ENCODE results near the gene C19orf67.

Gene C19orf67

DNA sequence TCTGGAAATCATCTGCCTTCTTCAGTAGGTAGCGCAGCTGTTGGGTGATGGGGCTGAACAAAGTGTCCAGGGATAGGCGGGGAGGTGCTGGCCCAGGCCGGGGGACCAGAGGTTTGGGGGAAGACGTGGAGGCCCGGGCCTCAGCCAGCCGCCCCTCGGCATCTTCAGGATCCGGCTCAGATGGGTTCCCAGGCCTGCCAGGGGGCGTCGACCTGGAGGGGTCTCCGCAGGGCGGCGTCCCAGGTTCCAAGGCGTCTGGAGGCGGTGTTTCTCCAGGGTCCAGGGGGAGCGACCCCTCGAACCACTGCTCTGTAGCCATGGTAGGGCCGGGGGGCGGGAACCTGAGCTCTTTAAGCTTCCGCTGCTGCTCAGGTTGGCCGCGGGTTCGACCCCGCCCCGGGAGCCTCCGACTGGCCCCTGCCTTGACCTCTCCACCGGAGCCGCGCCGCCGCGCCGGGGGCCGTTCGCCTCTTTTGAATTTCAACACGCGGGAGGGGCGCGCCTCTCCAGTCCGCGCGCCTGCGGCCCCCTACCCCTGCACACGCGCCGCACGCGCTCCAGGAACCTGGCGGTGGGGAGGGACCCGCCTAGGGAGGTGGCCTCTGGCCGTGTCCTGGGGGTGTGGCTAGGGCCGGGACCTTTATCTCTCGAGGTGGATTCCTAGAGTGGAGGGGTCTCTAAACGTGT is at the start of gene C19orf67:
C19orf67 (minus strand) TSS at position 475 of the 687 bp plus-strand sequence; CDS start at position 319, 156 bp downstream.
- DNase-seq: no peak

DNA sequence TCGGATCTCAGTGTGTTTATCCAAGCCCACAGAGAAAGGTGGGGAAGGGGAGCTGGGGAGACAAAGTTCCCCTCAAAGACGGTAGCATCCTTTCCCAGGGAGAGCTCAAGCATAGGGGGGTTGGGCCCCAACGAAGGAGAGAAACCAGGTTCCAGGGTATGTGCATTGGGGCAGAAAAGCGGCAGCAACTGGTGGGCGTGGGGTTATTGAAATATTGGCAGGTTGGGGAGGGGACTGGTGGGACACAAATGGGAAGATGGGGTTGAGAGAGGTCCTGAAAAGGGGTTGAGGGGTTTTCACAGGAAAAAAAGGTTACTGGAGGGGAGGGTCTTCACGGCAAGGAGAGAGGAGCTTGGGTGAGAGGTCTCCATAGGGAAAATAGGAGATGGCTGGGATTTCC is 49.8 kb upstream of the C19orf67 start:
- DNase-seq: no peak

DNA sequence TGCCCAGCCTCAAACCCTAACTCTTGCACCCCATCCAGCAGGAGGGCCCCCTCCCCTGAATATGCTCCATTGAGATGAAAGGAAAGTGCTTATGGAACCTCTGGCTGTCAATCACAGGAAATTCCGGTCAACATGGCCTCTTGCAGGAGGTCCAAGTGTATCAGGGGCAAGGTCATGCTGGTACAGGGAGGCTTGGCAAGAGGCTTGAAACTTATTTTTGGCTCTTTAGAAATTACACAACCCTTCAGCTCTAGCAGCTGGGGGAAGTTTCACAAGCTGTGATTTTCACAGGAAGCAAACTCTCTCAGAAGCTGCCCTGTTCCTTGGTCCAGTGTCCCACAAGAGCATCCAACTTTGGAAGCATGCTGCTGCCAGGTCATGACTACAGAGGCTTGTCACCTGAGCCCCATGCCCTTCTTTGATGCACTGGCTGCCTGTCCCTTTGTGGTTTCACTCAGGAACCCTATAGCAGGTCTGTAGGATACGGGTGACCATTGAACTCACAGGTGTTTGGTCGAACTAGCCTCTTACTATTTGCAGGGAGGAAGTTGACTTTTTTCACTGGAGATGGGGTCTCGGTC is 42.4 kb upstream of the C19orf67 start:
- DNase-seq: no peak

DNA sequence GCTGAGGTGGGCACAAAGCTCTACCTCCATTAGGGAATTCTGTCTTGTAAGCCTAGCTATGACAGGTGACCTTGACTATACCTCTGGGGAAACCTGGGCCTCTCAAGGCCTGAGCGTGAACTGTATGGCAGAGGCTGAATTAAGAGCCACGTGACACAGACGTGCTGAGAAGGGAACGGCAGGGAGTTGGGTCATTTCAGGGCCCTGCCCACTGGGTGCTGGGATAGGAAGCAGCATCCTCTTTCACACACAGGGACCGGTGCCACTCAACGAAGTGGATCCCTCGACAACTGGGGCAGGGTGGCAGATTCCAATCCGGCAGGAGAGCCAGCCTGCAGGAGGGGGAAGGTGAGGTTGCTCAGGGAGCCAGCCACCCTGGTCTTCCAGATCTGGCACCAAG is 41.6 kb upstream of the C19orf67 start:
- no peak for DNase-seq

DNA sequence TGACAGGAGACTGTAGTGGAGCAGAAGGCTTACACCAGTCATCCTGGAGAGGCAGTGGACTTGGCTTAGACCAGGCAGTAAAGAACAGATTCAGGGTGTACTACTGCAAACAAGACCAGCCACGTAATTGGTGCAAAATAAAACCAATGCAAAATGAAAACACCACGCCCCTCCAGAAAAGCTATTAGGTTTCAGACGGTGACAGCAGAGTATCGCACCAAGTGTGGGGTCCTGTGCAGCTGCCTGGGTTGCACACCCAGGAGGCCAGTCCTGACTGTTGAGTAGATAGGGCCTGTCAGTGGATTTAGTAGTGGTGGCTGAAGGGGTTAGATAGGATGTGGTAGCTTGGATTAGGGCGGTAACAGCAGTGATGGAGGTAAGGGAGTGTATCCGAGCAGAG is 37.3 kb upstream of the C19orf67 start:
- no peak for DNase-seq

DNA sequence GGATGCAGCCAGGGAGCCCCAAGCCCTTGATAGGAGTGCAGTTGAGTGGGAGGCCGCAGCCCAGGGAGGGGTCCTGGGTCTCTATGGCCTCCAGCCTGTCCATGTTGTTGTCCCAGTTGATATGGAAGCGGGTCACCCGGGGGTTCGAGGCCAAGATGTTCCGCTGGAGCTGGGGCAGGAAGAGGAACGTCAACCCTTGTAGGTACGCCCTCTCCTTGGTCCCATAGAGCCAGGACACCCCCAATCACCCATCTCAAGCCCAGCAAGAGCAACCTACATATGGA is 34.9 kb upstream of the C19orf67 start:
- no peak for DNase-seq

DNA sequence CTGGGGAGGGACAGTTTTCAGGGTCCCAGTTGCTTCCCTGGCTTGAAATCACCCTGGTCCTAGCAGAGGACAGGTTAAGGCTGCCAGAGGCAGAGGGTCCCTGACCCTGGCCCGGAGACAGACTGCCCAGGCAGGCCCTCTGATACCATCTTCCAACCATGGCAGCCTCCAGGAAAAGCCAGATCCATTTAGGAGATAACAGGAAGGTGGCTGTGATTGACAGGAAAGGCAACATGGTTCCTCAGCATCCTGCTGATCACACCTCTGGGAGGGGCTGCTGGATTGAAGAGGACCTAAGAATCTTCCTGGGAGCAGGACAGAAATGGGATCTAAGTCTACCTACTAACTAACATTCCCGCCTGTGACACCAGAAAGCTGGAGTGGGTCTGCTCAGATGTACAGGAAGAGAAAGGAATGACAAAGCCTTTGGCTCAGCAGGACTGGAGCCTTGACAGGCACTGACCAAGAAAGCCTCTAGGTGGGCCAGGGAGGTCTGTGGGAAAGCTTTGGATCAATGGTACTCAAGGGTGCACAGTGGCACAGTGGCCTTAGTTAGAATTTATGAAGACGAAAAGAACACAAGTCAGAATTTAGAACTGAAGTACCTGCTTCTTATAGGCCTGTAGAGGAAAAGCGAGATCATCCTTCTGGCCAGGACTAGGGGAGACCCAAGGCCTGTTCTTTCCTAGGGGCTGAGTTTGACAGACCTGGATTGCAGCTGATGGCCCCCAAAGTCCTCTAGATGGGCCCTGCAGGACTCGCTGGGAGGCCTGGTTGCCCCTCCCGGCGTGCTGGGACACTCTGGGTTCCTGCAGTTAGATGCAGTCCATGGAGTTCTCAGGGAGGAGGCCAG is 34.3 kb upstream of the C19orf67 start:
- DNase-seq: no peak

DNA sequence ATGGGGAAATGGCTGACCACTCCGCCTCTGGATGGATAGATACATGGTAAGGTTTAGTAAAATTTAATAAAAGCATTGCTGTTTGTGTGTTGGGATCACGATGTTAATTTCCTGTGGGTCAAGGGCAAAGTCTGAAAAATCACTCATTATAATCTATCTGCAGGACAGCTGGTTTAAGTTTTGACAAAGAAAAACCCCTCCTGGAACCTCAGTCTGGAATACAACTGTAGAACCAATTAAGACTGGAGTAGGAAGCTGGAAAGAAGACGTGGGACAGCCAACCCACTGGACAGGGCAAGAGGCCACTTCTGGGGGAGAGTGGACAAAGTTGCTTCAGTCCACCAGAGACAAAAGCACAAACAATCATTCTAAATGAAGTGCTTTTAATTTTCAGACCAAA is 33.6 kb upstream of the C19orf67 start:
- DNase-seq: no peak

DNA sequence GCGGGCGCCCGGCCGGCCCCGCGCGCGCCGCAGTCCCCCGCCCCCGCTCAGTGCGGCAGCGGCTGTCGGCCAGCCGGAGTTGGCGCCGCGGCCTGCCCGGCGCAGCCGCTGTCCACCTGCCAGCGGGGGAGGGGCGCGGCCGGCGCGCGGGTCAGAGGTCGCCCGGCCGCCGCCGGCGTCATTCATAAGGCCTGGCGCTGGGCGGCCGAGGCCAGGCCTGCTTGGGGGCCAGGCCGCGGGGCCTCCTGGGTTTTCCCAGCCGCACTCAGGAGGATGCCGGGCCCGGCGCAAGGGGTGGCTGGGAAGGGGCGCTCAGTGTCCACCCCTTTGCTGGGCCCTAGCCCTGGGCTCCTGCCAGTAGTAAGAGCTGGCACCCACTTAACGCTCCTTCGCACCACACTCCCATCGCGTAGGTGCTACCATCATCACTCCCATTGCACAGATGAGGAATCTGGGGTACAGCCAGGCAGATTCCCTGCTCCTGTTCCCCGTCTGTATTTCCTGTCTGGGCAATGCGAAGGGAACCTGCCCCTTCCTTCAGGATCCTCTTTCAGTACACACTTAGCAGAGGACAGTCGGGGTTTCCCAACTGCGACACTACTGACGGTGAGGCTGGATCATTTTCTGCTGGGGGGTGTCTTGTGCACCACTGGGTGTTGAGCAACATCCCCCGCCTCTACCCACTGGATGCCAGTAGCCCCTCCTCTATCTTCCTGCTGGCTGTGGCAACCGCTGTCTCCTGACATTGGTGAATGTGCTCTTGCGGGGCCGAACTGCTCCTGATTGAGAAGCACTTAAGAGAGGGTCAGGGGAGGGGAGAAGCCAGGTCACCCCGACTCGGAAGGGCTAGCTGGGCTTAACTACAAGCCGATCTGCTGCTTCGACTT is 32.8 kb upstream of the C19orf67 start:
- DNase-seq: peak; percentile 60

DNA sequence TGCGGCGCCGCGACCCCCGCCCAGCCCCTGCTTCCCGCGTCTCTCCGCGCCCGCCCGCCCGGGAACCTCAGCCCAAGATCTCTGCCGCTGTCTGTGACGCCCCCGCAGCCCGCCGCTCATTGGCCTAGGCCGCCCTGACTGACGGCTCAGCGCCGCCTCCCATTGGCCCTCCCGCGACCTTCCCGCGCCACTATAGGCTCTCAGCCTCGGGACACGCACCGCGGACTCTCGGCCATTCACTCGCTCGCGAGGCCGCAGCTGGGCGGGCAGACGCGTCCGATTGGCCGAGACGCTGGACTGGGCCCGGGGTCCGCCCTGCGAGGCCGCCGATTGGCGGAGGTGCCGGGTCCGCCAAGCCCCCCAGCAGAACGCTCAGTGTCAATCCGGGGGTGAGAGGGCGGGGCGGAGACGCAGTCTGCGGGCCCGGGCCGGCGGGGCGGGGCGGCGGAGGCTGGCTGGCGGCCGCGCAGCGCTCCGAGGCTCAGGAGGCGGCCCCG is 32.1 kb upstream of the C19orf67 start, which contains the start of gene PRKACA:
PRKACA (minus strand) TSS at position 95 of the 497 bp plus-strand sequence. CDS start 215 bp downstream, outside the sequence.
- DNase-seq: peak; percentile 99

DNA sequence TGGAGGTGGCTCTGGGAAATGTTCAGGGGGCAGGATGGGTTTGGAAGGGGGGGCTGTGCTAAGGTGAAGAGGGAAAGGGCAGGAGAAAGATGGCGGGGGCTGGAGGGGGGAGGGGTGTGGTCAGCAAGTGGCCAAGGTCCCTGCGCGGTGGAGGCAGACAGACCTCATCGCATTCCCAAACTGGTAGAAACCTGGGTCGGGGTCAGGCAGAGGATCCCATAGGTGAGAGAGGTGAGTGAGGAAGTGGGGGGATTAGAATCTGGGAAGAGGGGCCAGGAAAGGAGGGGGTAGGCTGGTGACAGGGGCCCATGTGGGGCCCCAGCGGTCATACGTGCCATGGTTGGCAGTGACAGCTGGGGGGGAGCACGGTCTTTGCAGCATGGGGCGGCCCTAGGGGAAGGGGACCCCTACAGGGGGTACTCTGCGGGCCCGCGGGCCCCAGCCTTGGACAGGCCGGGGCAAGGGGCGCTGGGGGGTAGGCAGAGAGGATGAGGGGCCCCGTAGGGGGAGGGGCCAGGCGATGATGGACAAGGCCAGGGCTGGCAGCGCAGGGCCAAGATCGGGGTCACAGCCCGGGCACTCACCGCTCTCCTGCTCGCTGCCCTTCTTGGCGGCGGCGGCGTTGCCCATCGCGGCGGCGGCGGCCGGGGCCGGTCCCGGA is 31.5 kb upstream of the C19orf67 start:
- DNase-seq: peak; percentile 12

DNA sequence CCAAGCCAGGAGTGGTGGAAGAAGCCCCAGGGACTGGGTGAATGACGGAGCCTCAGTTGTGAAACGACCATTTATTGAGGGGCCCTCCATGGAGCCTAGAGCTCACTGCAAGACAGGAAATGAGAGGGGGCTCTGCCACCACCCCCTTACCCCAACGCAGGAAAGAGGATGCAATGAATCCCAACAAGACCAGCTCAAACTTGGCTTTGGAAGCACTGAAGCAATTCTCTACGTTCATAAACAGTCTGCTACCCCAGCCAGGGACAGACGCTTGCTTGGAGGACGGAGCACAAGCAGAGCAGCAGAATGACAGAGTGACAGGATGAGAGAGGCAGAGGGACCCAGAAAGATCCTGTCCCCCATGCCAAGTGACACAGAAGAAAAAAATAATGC is 30.9 kb upstream of the C19orf67 start:
- DNase-seq: no peak

DNA sequence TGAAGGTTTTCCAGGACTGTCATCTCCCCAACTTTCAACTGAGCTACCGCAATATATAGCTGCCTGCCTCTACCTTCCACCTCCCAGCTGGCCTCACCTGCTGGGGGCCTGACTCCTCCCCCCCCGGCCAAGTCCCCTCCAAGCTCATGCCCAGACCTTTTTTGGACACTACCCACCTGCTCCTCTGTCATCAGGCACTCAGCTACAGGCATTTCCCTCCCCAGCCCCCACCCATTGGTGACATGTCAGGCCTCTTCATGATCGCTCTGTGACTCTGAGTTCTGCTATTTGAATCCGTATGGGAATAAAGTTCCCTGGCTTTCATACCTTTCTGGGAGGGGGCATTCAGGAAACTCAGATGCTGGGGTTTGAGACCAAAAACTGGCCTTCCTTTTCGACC is 30.2 kb upstream of the C19orf67 start:
- DNase-seq: no peak

DNA sequence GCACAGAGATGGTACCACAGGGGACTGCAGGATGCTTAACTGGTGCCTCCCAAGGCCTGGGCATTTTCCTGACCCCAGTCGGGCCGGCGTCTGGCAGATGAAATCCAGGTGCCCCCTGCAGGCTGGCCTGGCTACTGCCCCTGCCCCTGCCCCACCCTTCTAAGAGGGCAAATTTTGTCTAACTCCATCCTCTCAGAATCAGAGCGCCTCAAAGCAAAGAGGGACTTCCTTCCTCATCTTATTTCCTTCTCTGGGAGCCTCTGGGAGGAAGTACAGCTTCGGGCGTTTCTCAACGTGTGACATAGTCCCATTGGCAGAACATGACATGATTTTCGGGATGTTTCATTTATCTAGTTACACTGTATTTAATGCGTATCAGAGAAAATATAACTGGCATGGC is 29.3 kb upstream of the C19orf67 start:
- peak; percentile 65 for DNase-seq

DNA sequence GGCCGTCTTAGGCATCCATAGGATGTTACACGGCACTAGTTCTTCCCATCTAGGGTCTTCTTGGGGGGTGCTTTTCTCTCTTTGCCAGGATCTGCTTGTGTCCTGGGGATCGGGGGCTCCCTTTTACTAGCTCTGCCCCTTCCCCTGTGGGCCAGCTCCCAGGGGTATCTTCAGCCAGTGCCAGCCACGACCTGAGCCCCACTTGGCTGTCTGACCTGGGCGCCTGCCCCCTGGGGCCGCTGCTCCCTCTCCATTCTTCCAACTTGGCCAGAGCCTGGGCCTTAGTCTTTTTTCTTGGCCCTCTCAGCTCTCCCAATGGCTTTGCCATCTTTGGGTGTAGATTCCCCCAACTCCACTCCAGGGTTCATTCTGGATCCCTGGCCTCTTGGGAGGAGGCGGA is 28.9 kb upstream of the C19orf67 start:
- no peak for DNase-seq

DNA sequence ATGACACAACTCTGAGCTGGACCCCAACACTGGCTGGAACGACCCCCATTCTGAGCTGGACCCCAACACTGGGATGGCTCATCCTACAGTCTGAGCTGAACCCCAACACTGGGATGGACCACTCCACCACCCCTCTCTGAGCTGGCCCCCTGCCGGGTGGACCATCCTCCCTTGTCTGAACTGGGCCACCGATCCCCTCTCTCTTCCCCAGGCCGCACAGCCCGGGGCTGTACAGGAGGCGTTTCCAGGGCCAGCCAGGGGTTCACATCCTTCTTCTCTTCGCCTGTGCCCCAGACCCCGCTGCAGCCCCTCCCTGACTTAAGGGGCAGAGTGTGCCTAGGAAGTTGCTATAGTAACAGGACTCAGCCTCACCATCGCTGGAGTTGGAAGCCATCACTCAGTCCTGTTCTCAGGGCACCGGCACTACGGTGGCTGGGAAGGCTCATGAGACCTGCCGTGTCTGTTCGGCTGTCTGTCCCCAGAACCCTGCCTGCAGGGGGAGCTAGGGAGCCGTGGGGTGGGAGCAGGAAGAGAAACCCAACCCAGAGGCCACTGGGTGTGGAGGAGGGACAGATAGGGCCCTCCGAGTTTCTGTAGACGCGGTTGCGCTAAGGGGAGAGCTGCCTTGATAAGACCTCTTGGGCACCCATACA is 28.3 kb upstream of the C19orf67 start:
- peak; percentile 51 for DNase-seq

DNA sequence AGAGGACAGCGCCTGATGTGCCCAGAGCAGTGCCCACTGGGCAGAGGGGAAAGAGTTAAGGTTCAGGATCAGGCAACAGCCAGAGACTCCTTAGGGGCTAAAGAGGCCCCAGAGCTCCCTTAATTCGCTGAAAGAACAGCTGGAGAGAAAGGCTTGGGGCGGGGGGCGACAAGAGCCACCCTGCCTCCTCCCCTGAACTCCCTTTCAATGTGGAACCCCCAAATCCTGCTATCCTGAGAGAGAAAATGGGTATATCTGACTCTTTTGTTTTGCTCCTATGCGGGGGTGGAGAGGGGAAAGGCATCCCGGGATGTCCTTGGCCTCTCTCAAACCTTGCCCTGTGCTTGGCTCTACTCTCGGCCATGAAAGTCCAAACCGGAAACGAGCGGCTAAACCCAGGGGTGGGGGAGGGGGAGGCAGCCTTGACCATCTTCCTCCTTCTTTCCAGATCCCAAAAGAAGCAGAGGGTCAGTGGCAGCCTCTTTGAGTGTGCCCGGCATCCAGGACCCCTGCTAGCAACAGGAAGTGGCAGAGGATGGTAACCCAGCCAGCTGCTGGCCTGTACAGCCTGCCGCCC is 27.3 kb upstream of the C19orf67 start:
- DNase-seq: no peak

DNA sequence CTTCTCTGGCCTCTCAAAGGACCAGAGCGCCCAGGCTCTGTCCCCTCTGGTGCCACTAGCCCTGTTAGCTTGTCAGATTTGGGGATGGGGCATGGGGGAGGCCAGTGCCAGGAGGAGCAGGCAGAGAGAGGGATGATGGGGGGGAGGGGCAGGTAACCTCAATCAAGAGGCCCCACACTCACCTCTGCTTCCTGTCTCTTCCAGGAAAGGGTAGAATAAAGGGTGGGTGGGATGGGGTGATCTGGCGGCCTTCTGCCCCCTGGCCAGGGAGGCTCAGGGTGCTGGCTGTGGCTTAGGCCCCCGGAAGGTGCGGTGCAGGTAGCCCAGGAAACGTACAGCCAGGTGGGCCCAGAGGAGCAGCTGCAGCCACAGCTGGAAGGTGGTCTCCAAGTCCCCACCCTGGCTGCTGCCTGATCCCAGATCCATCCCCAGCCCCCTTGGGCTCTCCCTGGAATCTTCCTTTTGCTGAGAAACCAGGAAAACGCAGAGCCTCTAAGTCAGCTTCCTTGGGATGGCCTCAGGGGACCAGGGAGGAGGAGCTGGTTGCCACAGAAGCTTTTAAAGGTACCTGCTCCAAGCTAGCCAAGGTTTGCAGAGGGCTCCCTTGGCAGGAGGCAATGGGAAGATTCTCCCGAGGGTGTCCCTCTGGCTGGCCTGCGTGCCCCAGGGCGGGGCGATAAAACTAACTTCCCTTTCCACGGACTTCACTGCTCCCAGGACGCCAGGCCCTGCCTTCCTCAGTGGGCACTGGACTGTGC is 26.6 kb upstream of the C19orf67 start:
- DNase-seq: no peak

DNA sequence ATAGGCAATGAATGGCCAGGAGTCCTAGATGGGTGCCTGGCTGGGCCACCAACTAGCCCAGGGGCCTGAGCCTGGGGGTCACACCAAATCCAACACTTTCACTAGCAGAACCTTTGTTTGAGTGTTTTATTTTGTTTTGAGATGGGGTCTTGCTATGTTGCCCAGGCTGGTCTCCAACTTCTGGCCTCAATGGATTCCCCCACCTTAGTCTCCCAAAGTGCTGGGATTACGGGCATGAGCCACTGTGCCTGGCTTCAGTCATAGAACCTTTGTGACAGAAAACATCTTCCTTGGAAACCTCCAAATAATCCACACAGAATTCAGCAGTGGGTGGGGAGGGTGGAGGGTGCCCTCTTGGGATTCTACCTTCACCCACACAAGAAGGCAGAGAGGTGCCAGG is 25.9 kb upstream of the C19orf67 start:
- no peak for DNase-seq

DNA sequence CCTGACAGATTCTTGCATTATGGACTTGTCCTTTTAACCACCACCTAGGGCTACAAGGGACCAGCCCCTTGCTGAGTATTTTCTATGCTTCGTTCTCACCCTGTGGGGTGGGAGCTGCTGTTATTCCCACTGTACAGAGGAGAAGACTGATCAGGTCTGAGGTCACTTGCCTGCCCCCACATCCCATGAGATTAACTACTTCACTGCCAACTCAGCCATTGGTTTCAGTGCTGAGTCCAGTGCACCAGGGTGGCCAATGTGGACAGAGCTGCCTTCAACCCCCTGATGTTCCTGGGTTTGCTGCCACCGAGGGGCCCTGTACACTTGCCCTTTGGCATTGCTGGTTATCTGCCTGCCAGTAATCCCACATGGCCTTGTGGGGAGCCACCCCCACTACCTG is 25.1 kb upstream of the C19orf67 start:
- no peak for DNase-seq

Measured in CD4-positive, alpha-beta T cell treated with Interleukin-10 for 1 hour (primary cell).